NCI-H226 (cell line): Measurements from ENCODE around the gene ARRB1.
"Not testable (repeated sequence)": the region's sequence is repeated elsewhere in the genome, so short reads cannot be mapped to it uniquely, and the experiment has no call there.

ENCODE experiments used
- DNase-seq: peaks from one replicate; pipeline ENCODE4 v3.0.0-alpha.2; 2015

Gene ARRB1

GRCh38 chr11:75292943-75293342, 58.5 kb downstream of the ARRB1 start:
- no peak for DNase-seq

- no peak for DNase-seq
Measured at GRCh38 chr11:75291741-75292140, 59.7 kb downstream of the ARRB1 start.

GRCh38 chr11:75289919-75290318, 61.5 kb downstream of the ARRB1 start:
- no peak for DNase-seq

- no peak for DNase-seq
Measured at GRCh38 chr11:75289511-75289760, 62.0 kb downstream of the ARRB1 start.

GRCh38 chr11:75287579-75287978, 63.9 kb downstream of the ARRB1 start:
- DNase-seq: no peak

DNA sequence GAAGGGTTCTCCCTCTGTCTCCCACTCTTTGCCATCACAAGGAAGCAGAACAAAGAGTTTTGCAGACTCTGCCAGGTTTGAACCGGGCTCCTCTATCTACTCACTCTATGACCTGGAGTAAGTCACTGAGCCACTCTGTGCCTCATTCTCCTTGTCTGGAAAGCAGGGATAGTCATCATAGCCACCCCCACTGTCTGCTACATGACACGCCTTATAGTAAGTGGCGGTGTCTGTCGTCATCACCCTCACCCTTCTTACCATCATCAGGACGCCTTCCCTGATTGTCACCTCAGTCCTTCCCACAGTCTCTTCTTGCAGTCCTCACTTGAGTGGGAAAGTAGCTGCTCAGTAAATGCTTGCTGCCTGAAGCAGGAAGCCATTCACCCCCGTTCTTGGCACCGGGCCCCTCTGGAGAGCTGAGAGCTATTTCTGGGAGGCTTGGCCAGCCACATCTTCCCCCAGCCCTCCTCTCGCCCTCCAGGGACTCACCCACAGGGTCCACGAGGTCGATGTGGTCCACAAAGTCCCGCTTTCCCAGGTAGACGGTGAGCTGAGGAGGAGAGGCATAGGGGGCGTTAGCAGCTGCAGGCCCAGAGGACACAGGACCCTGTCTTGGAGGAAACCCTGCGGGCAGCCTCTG, 64.5 kb downstream of the ARRB1 start:
- DNase-seq: no peak

DNA sequence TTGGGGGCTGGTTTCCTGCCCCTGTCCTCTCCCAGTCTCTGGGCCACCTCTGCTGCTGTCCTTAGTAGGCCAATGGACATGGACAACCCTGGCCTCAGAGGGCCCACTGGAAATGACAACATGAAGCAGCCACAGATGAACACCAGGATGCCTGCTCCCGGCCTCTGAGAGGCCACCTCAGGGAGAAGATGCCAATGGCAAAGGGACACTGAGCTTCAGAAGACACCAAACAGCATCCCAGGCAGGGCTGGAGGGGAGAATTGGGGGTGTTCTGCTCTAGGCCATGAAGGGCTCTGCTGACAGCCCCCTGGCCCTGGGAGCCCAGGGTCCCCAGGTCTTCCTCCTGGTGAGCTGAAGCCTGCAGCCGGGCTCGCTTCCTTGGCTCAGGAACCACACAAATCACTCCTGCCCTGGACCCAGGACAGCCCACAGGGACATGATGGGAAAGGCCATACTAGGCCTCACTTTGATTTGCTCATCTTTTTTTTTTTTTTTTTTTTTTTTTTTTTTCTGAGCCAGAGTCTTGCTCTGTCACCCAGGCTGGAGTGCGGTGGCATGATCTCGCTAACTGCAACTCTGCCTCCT, 65.6 kb downstream of the ARRB1 start:
- DNase-seq: no peak

GRCh38 chr11:75283391-75283931, 68.0 kb downstream of the ARRB1 start:
- DNase-seq: no peak

DNA sequence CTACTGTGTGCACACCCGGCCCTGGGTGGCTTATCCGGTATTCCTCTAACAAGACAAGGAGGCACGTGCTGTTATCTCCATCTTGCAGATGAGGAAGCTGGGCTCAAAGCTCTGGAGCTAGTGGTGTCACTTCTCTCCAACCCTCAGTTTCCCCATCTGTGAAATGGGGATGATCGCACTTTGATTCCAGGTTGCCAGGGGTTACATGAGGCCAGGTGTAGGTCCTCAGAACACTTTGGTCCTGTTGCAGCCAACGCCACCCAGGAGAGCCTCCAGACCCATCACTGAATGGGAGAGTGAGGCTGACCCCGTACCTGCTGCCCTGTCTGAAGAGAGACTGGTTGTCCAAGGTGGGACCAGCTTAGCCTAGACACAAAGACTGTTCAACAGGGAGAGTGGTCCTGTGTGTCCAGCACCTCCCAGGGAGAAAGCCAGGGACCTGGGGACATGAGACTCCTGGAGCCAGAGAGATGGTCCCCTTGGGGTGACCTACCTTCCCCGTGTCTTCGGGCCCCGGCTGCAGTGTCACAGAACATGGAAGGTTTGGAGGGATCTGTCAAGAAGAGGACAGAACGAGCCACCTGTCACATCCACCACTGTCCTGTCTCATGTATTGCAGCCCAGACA, 69.9 kb downstream of the ARRB1 start:
- DNase-seq: no peak

DNA sequence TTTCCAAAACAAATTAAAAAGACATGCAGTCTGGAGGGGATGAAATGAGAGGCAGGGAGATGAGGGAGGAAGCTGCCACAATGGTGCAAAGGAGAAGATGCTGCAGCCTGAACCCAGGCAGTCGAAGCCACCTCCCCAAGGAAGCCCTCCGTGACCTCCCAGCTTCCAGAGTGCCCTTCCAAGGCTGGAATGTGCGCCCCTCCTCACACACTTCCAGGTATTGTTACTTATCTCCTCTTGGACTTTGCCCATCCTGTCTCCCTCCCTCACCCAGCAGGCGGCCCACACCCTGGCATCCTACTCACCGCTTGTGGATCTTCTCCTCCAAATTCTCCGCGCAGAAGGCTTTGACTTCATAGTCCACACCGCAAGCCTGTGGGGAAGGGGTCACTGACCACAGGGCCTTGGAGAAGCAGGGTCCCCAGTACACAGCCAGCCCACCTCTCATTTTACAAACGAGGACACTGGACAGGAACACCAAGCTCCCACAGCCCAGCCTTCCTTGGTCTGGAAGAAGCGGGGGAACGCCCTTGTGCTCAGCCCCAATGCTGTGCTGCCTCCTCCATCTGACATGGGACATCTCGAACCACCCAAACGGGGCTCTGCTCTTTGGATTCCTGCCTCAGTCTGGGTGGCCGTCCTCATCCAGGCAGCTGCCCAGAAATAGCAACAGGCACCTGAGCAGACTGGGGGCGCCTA, 70.5 kb downstream of the ARRB1 start:
- DNase-seq: no peak

- peak; percentile 43 for DNase-seq
Measured at GRCh38 chr11:75280227-75280701, 71.2 kb downstream of the ARRB1 start.

DNA sequence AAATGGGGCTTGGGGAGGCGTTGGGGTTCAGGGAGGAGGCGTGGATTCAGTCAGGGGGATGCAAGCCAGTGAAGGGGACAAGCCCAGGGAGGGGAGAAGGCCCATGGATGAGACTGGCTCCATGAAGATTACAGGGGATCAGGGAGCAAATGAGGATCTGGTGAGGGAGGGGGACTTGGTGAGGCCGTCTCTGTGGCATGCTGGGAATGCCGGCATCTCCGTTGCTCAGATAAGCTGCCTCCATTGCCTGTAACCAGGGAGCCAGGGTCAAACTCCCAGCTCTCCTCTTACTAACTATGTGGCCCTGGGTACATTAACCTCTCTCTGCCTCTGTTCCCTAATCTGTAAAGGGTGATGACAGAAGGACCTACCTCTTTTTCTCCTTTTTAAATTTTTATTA, 72.2 kb downstream of the ARRB1 start:
- peak; percentile 19 for DNase-seq

DNA sequence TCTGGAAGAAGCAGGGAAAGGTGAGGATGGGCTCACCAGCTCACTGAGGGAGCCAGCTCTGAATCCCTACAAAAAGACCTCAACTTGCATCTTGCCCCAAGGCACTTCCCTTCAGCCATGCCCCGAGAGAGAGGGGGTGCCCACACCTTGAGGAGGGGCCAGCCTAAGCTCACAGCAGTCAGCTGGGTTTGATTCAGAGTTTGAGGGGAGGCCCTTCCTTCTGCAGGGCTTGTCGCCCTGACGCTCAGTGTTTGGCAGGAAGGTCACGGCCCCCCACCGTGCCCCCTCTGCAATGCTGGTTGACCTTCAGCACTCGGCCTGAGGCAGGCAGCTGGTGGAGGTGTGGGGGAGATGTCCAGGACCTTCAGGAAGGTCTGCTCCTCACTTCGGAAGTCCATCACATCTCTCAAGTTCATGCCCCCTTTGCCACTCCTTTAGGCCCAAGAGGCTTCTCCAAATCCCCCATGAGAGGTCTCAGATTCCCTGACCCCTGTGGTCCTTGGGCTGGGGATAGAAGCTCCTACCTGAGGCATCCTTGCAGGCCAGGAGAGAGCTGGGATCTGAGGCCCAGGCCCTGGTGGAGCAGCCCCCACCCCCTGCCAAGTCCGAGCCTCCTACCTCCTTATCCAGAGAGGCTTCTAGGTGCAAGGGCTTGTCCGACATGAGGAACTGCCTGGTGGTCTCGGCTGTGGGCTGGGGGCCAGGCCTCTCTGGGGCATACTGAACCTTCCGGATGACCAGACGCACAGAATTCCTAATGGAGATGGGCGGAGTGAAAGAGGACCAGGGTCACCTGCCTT, 73.3 kb downstream of the ARRB1 start:
- DNase-seq: no peak

- no peak for DNase-seq
Measured at GRCh38 chr11:75277211-75277805, 74.2 kb downstream of the ARRB1 start.

DNA sequence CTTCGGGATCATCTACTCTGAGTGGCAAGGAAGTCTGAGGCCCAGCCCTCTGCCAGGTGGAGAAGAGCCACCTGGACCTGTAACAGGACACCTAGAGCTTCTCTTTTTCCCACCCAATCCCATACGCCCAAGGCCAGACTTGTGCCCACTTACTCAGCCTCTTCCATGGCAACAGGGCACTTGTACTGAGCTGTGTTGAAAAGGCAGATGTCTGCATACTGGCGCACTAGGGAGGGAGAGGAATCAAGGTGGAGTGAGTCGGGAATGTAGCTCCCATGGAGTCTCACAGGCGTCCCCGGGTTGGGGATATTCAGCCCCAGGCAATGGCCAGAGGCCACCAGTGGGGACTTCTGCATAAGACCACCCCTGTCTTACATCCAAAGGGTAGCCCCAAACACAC, 74.8 kb downstream of the ARRB1 start:
- DNase-seq: no peak

DNA sequence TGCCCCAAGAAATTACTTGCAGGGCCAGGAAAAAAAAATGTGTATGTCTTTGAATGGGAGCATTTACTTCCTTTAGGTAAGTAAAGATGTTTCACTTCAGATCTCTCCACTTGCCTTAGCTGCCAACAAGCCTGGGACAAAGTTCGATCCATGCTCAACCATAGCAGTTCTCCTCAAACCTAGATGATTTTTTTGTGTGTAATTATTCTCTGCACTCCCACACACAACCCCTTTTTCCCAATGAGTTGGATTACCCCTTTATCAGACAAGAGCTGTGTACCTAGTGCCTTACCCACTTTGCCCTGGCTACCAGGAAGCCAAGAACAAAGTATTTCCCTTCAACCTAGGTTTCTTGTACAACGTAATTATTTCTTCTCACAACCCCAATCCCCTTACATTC, 75.3 kb downstream of the ARRB1 start:
- DNase-seq: no peak

DNA sequence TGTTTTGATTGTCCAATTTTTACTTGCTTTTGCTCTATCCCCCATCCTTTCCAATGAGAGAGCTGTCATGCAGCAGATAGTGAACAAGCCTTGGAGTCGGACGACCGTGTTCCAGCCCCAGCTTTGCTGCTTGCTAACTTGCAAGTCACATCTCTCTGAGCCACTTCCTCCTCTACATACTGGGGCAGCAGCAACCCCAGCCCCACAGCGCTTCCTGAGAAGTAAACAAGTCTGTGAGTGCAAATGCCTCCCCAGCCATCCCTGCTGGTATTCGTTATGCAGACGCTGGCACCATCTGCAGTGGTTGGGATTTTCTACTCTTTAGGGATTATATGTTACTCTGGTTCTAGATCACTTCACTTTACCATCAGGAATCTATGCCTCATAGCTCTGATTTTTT, 75.9 kb downstream of the ARRB1 start:
- DNase-seq: no peak

- not testable (repeated sequence) for DNase-seq
Measured at GRCh38 chr11:75274716-75275115, 76.7 kb downstream of the ARRB1 start.

DNA sequence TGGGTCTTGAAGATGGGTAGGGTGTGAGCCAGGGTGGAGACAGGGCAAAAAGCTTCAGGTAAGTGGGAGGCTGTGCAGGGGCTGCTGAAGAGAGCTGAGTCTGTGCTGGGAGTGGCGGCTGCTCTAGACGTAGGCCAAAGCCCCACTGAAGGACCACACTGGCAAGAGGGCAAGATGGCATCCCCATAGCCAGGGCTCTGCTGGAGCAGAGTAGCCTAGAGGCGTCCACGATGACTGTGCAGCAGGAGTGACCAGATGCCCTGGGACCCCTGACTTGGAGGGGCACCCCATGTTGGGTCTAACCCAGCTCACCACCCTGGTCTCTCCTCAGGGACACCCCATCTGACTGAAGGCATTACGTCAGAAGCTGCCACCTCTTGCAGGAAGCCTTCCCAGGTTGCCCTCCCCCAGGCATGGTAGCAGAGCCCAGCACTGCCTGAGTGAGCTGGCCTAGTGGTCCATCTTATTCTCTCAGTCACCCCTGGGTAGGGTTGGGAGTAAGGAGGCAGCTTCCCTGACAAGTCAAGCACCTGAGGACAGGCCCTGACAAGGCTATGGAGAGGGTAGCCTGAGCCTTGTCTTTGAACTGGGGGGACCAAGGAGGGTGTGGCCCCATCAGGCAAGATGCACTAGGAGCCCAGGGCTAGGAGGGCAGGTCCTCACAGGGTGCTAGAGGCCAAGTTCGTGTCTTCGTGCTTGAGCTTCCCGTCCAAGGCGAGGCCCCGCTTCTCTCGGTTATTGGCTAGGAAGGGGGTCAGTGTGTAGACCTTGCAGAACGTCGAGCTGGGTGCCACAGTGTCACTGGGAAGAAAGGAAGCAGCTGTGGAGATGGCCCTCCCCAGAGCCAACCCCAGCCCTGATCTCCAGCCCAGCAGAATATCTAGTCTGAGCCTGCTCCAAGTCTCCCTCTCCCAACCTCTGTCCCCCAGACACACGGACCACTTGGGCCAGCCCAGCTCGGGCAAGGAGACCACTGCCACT, 77.8 kb downstream of the ARRB1 start:
- DNase-seq: no peak

DNA sequence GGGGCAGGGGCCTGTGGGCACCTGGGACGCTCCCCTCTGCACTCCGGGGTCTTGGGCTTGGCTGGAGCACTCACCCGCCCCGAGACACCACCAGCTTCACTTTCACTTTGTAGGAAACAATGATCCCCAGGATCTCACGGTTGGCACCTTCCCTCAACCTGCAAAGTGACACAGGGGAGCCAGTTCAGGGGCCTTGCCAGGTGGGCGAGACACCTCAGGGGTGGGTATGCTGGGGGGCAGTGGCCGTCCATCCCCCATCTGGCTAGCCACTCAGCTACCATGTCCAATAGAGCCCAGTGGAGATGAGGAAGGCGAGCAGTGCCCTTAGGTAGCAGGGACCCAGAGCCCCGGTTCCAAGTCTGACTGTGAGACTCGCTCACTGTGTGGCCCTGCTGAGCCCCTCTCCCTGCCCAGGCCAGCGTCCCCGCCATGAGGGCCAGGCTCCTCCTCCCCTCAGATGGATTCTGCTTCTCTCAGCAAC, 78.6 kb downstream of the ARRB1 start:
- no peak for DNase-seq

GRCh38 chr11:75272391-75272790, 79.1 kb downstream of the ARRB1 start:
- no peak for DNase-seq
